Brain microvascular endothelial cell (primary cell): ENCODE data around the gene ASXL3.

Source experiments
- DNase-seq: peaks from one replicate; pipeline ENCODE4 v3.0.0-alpha.2; 2020
- H3K27ac ChIP-seq: fragments of 250-450 bp; sonication (Bioruptor Pico); 2 replicates; pipeline ENCODE4 v1.5.1; 2020; ENCODE audit warnings: mild to moderate bottlenecking, moderate library complexity
- H3K27me3 ChIP-seq: fragments of 250-450 bp; sonication (Bioruptor Pico); replicated peaks from 2 replicates; pipeline ENCODE4 v1.5.1; 2020; ENCODE audit warnings: mild to moderate bottlenecking
- H3K36me3 ChIP-seq: fragments of 250-450 bp; sonication (Bioruptor Pico); replicated peaks from 2 replicates; pipeline ENCODE4 v1.5.1; 2020; ENCODE audit warnings: mild to moderate bottlenecking
- H3K4me3 ChIP-seq: 2 replicates; pipeline ENCODE4 v1.5.1; 2011; ENCODE audit warnings: low read depth, mild to moderate bottlenecking, control low read depth, low read length, moderate library complexity
- in situ Hi-C: cut with HindIII; loops from 2 replicates; pipeline ENCODE4 v1.10.0; 2017; ENCODE audit warnings: low sequenced_read_pairs, low pct_ligation_motif_present
- TF ChIP-seq, protein P1 (sequence below): IDR thresholded peaks from 2 replicates; pipeline ENCODE4 v1.5.1; 2011; ENCODE audit warnings: low read depth, mild to moderate bottlenecking, moderate library complexity, low read length, control low read depth, inconsistent platforms; ENCODE audit errors: missing control alignments

ASXL3 gene

DNA sequence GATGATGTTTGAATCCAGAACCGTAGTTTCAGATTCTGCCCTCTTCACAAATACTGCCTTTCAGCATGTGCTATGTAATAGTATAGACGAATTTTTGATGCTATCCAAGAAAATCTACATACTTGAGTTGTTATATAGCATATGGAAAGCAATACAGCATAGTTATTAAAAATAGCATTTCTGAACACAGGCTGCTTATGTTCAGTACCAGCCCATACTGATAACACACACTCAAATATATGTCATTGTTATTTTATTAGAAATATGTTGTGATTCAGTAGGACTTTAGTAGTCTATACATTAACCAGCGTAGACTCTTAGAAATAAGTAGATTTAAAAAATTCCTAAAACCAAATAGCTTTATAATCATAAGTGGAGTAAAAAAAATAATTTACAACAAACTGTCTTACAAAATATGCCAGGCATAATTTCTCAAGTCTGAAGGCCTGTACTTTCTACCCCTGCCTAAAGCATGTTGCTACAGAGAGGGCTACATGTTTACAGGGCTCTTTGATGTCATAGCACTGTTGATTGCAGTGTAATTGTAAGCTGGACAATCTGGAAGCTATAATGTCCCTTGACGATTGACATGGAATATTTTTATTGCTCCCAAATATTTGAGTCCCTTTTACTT, 86.3 kb downstream of the ASXL3 start:
- in situ Hi-C loops, result no loop called here
- H3K36me3 ChIP-seq, result no peaks in the 10 kb centered on the region
- TF ChIP-seq, protein P1, sequence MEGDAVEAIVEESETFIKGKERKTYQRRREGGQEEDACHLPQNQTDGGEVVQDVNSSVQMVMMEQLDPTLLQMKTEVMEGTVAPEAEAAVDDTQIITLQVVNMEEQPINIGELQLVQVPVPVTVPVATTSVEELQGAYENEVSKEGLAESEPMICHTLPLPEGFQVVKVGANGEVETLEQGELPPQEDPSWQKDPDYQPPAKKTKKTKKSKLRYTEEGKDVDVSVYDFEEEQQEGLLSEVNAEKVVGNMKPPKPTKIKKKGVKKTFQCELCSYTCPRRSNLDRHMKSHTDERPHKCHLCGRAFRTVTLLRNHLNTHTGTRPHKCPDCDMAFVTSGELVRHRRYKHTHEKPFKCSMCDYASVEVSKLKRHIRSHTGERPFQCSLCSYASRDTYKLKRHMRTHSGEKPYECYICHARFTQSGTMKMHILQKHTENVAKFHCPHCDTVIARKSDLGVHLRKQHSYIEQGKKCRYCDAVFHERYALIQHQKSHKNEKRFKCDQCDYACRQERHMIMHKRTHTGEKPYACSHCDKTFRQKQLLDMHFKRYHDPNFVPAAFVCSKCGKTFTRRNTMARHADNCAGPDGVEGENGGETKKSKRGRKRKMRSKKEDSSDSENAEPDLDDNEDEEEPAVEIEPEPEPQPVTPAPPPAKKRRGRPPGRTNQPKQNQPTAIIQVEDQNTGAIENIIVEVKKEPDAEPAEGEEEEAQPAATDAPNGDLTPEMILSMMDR, result no peak
- H3K4me3 ChIP-seq, result no peak overlapping the region
- H3K27ac ChIP-seq, result no peak overlapping the region
- H3K27me3 ChIP-seq, result no peaks in the 10 kb centered on the region
- DNase-seq, result no peak

DNA sequence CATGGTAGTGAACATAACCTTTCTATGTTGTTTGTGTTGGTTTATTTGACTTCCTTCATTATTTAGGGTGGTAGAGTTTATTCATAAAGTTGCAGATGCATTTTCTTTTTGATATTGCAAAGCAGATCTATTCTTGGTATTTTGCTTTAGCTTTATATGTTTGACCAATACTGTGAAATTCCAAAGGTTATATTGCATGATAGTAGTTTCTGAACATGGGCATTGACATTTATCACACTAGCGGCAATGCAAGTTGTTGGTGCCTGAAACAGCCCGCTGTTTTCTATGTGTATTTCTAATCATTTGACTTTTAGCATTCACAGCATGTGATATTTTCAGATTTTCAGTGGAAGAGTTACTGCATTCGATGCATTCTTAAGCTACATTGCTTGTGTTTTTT, 87.2 kb downstream of the ASXL3 start:
- Histone ChIP-seq H3K27me3 (no peaks in the 10 kb centered on the region), H3K36me3 (no peaks in the 10 kb centered on the region), H3K4me3 (no peak overlapping the region), H3K27ac (no peak overlapping the region)
- no peak for DNase-seq
- TF ChIP-seq, protein P1, result no peak
- in situ Hi-C loops, result no loop called here

DNA sequence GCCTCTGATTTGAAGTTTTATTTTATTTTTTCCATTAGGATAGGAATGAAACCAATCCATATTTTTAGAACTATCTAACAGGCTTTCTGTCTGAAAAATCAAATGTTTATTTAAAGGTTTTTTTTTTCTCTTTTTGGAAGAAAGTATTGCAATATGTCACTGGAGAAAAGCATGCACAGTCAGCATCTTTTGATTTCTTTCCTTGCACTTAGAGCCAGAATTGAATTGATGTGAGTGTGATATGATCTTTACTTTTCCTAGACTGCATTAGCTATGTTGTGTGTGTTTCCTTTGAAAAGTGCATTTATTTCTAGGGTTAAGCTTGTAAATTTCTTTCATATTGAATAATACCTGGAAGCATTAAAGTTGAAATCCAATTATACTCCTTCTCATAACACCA, 87.6 kb downstream of the ASXL3 start:
- no peak for DNase-seq
- TF ChIP-seq, protein P1, result no peak
- Histone ChIP-seq H3K4me3 (no peak overlapping the region), H3K36me3 (no peaks in the 10 kb centered on the region), H3K27ac (no peak overlapping the region), H3K27me3 (no peaks in the 10 kb centered on the region)
- in situ Hi-C loops, result no loop called here

DNA sequence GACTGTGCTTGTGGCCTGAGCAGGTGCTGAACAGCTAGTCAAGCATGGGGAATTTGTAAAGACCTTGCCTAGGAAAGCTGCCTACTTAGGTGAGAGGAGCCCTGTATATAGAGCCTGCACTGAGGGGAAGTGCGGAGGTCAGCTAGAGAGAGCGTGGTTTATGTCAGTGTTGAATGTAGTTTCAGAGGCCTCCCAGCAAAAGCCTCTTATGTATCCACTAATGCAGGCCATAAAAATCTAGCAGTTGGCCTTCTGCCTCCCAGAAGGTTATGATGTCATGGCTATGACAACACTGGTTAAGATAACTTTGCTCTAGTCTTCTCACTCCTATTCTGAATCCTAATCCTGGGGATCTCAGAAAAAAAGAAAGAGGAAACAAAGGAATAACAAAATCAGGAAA, 88.9 kb downstream of the ASXL3 start:
- Histone ChIP-seq H3K27ac (no peak overlapping the region), H3K36me3 (no peaks in the 10 kb centered on the region), H3K4me3 (no peak overlapping the region), H3K27me3 (no peaks in the 10 kb centered on the region)
- no peak for DNase-seq
- in situ Hi-C loops, result no loop called here
- TF ChIP-seq, protein P1, result no peak

DNA sequence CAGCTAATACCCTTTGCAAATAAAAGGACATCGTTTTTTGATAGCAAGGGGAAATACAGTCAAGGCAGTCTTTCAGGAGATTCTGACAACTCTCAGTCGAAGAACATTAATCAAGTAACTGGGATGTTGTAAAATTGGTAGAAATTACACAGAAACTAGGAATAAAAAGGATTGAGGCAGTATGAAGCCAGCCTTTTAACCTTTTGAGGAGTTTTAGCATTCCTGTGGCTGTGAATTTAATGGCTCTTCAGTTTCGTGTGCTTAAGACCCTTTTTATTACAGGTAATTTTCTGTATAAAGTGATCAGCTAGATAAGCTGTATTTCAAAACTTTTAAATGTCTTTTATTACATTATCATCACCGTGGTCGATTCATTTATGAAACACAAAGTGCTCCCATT, 91.6 kb downstream of the ASXL3 start:
- Histone ChIP-seq H3K27me3 (no peaks in the 10 kb centered on the region), H3K27ac (no peak overlapping the region), H3K4me3 (no peak overlapping the region), H3K36me3 (no peaks in the 10 kb centered on the region)
- in situ Hi-C loops, result no loop called here
- TF ChIP-seq, protein P1, result no peak
- DNase-seq, result no peak

DNA sequence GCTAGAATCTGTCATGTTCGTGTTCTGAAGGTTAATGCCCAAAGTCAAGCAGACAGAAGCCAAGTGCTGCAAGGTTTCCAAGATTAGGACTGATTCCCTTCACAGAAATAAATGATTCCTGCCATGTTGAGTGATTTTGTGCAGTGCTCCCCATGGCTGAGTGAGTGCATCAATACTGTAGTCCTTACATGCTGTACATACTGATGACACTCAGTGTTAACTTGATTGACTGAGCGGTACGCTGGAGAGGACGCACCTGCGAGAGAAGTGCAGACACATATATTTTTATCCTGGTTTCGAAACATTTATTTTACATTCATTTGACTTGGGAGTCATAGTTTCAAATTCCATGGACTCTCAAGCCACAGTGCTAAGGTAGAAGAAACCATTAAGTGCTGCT, 92.0 kb downstream of the ASXL3 start:
- Histone ChIP-seq H3K36me3 (no peaks in the 10 kb centered on the region), H3K4me3 (no peak overlapping the region), H3K27me3 (no peaks in the 10 kb centered on the region), H3K27ac (no peak overlapping the region)
- DNase-seq, result no peak
- in situ Hi-C loops, result no loop called here
- TF ChIP-seq, protein P1, result no peak
